GM23248 (cell line): Measurements from ENCODE around the gene KCNQ2. TPM values are rescaled to one million over a fixed set of nuclear protein-coding genes. Genes with fewer than 3 reads are reported as not detected.

Source experiments
- DNase-seq: peaks from one replicate; pipeline ENCODE4 v3.0.0-alpha.2; 2015
- H2AFZ ChIP-seq: fragments of 200-600 bp; sonication (generic); 2 replicates; pipeline ENCODE4 v1.6.1; 2016; ENCODE audit warnings: antibody characterized with exemption
- H3F3A ChIP-seq: fragments of 200-600 bp; sonication (generic); 2 replicates; pipeline ENCODE4 v1.6.1; 2016; ENCODE audit warnings: mild to moderate bottlenecking, antibody characterized with exemption, mixed run types; ENCODE audit not compliant: insufficient read depth
- H3K27ac ChIP-seq: fragments of 200-600 bp; sonication (generic); 2 replicates; pipeline ENCODE4 v1.5.1; 2016; ENCODE audit warnings: mild to moderate bottlenecking
- H3K27me3 ChIP-seq: fragments of 200-600 bp; sonication (generic); replicated peaks from 2 replicates; pipeline ENCODE4 v1.6.1; 2016; ENCODE audit warnings: mild to moderate bottlenecking; ENCODE audit not compliant: insufficient read depth
- H3K36me3 ChIP-seq: fragments of 200-600 bp; sonication (generic); 2 replicates; pipeline ENCODE4 v1.6.1; 2016; ENCODE audit warnings: low read depth, mild to moderate bottlenecking
- H3K4me1 ChIP-seq: fragments of 200-600 bp; sonication (generic); 2 replicates; pipeline ENCODE4 v1.6.1; 2016; ENCODE audit warnings: mild to moderate bottlenecking; ENCODE audit not compliant: insufficient read depth
- H3K4me2 ChIP-seq: fragments of 200-600 bp; sonication (generic); one replicate; pipeline ENCODE4 v1.6.1; 2016; ENCODE audit warnings: mild to moderate bottlenecking; ENCODE audit not compliant: unreplicated experiment
- H3K4me3 ChIP-seq: fragments of 200-600 bp; sonication (generic); 2 replicates; pipeline ENCODE4 v1.5.1; 2016; ENCODE audit warnings: mild to moderate bottlenecking
- H3K79me2 ChIP-seq: fragments of 200-600 bp; sonication (generic); 2 replicates; pipeline ENCODE4 v1.6.1; 2016; ENCODE audit warnings: mild to moderate bottlenecking; ENCODE audit not compliant: insufficient read depth
- H3K9ac ChIP-seq: fragments of 200-600 bp; sonication (generic); 2 replicates; pipeline ENCODE4 v1.6.1; 2016; ENCODE audit warnings: mild to moderate bottlenecking
- H3K9me2 ChIP-seq: fragments of 200-600 bp; sonication (generic); 2 replicates; pipeline ENCODE4 v1.6.1; 2016; ENCODE audit warnings: mixed run types, mild to moderate bottlenecking, moderate library complexity; ENCODE audit not compliant: insufficient read depth
- H3K9me3 ChIP-seq: fragments of 200-600 bp; sonication (generic); one replicate; pipeline ENCODE4 v1.6.1; 2017; ENCODE audit warnings: low read depth
- H4K20me1 ChIP-seq: fragments of 200-600 bp; sonication (generic); 2 replicates; pipeline ENCODE4 v1.6.0; 2016; ENCODE audit not compliant: insufficient read depth
- EZH2 ChIP-seq: fragments of 200-600 bp; sonication (generic); IDR thresholded peaks from 2 replicates; pipeline ENCODE4 v1.6.1; 2018; ENCODE audit warnings: antibody characterized with exemption, mild to moderate bottlenecking; ENCODE audit not compliant: insufficient read depth, poor library complexity, severe bottlenecking
- EZH2phosphoT487 ChIP-seq: fragments of 200-600 bp; sonication (generic); IDR thresholded peaks from 2 replicates; pipeline ENCODE4 v1.6.1; 2018; ENCODE audit warnings: antibody characterized with exemption, moderate library complexity, mild to moderate bottlenecking, low read depth; ENCODE audit not compliant: insufficient read depth
- WGBS, 2 experiments: methylation state at CpG; one replicate each; pipeline ENCODE4 v1.1.6; 2015 to 2017; ENCODE audit warnings: low lambda C conversion rate in 2 of 2, low coverage in 1 of 2; ENCODE audit errors: missing lambda C conversion rate in 2 of 2; 5-methylcytosine and 5-hydroxymethylcytosine counted together
- in situ Hi-C: fragments of 300-500 bp; cut with MboI; formaldehyde crosslinking; loops from 2 replicates; pipeline ENCODE4 v1.15.0; 2020
- polyA plus RNA-seq: library from polyadenylated mRNA; unstranded; fragments of >200 nt; fragmentation: Nextera tagmentation; extraction: Ambion mirVana; gene quantifications from 2 replicates; pipeline ENCODE4 v1.2.1, GENCODE V29; 2016
- total RNA-seq: library from RNA; depleted of rRNA; stranded (reverse); fragments of >200 nt; shearing (Covaris generic); gene quantifications from 2 replicates; pipeline ENCODE4 v1.2.3, GENCODE V29; 2014

Gene KCNQ2
- total and polyA plus RNA-seq, 2 experiments from 2014 or later: 0.38 TPM; not detected in 1

GRCh38 chr20:63412889-63413288 lies 59.6 kb downstream of the KCNQ2 start:
- Histone ChIP-seq H3K9ac (no peak overlapping the region), H3K36me3 (no peaks in the 10 kb centered on the region), H3K4me1 (no peaks in the 10 kb centered on the region), H3K9me2 (no peaks in the 10 kb centered on the region), H3K27ac (no peak overlapping the region), H4K20me1 (no peaks in the 10 kb centered on the region), H3K9me3 (no peaks in the 10 kb centered on the region), H2AFZ (no peak overlapping the region), H3K4me3 (no peak overlapping the region), H3K27me3 (peaks cover 12% of the 10 kb centered on the region; the same call in 1 of the 2 replicates), H3F3A (no peaks in the 10 kb centered on the region), H3K79me2 (no peaks in the 10 kb centered on the region), H3K4me2 (no peak overlapping the region)
- in situ Hi-C loops: no loop called here
- WGBS, 2 experiments: 55 to 59% methylated on average over 8 of the region's 8 CpGs
- no peak for DNase-seq
- no peak for TF ChIP-seq EZH2phosphoT487
- TF ChIP-seq EZH2: no peak

- H3K4me2 ChIP-seq: no peak overlapping the region
- WGBS, 2 experiments: 64 to 67% methylated on average over 36 to 39 of the region's 39 CpGs
- in situ Hi-C loops: no loop called here
Measured at GRCh38 chr20:63411898-63412631, 60.4 kb downstream of the KCNQ2 start.

GRCh38 chr20:63411151-63411897 lies 61.1 kb downstream of the KCNQ2 start:
- TF ChIP-seq EZH2: no peak
- TF ChIP-seq EZH2phosphoT487: no peak
- no peaks in the 10 kb centered on the region for H3K36me3 ChIP-seq
- H2AFZ ChIP-seq: no peak overlapping the region
- no peak overlapping the region for H3K27ac ChIP-seq
- WGBS, 2 experiments: 58 to 64% methylated on average over 25 to 27 of the region's 27 CpGs
- H4K20me1 ChIP-seq: no peaks in the 10 kb centered on the region
- DNase-seq: no peak
- no peaks in the 10 kb centered on the region for H3K9me3 ChIP-seq
- peaks cover 8% of the 10 kb centered on the region; the same call in 1 of the 2 replicates for H3K27me3 ChIP-seq
- no peaks in the 10 kb centered on the region for H3K79me2 ChIP-seq
- H3F3A ChIP-seq: no peaks in the 10 kb centered on the region
- no peaks in the 10 kb centered on the region for H3K9me2 ChIP-seq
- no peak overlapping the region for H3K4me2 ChIP-seq
- in situ Hi-C loops: no loop called here
- H3K4me1 ChIP-seq: no peaks in the 10 kb centered on the region
- H3K4me3 ChIP-seq: no peak overlapping the region
- H3K9ac ChIP-seq: no peak overlapping the region

More at GRCh38 chr20:63411898-63412631, 60.4 kb downstream of the KCNQ2 start:
- Histone ChIP-seq H3K27ac (no peak overlapping the region), H3K79me2 (no peaks in the 10 kb centered on the region), H3K36me3 (no peaks in the 10 kb centered on the region), H3K27me3 (peaks cover 12% of the 10 kb centered on the region; the same call in 1 of the 2 replicates), H3F3A (no peaks in the 10 kb centered on the region), H3K9me3 (no peaks in the 10 kb centered on the region), H3K9me2 (no peaks in the 10 kb centered on the region), H3K4me1 (no peaks in the 10 kb centered on the region), H4K20me1 (no peaks in the 10 kb centered on the region), H3K9ac (no peak overlapping the region), H3K4me3 (no peak overlapping the region), H2AFZ (no peak overlapping the region)
- no peak for DNase-seq
- TF ChIP-seq EZH2 (no peak), EZH2phosphoT487 (no peak)

- Histone ChIP-seq H3K27me3 (no peaks in the 10 kb centered on the region; the same call in 1 of the 2 replicates), H3K4me1 (no peaks in the 10 kb centered on the region), H3K9me3 (no peaks in the 10 kb centered on the region), H3K36me3 (no peaks in the 10 kb centered on the region), H3K4me3 (no peak overlapping the region), H3K27ac (no peak overlapping the region), H3K79me2 (no peaks in the 10 kb centered on the region), H4K20me1 (no peaks in the 10 kb centered on the region), H3K9ac (no peak overlapping the region), H3F3A (no peaks in the 10 kb centered on the region), H3K4me2 (no peak overlapping the region), H2AFZ (no peak overlapping the region), H3K9me2 (no peaks in the 10 kb centered on the region)
- TF ChIP-seq EZH2 (no peak), EZH2phosphoT487 (no peak)
- WGBS, 2 experiments: 38 to 42% methylated on average over 13 to 21 of the region's 23 CpGs
- no peak for DNase-seq
- in situ Hi-C loops: no loop called here
Measured at GRCh38 chr20:63409834-63410435, 62.5 kb downstream of the KCNQ2 start.
